ENCODE results near the gene CALHM6.

DNA sequence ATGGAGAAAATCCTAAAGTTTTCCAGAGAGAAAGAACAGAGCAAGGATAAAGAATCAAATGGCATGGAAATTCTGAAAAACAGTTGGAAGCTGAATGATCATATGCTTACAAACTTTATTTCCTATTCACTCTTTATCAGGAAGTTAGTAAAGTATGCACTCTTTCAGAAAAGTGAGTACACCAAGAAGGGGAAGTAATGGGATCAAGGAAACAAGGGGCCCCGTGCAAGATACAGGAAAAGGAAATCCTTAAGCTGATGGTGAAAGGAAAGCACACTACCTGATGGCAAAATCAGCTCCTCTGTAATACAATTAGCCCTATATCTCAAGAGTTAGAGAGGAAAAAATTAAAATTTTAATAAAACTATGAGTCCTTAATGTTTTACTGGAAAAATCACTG lies 14.0 kb downstream of the CALHM6 start:
- TF ChIP-seq, protein P1, sequence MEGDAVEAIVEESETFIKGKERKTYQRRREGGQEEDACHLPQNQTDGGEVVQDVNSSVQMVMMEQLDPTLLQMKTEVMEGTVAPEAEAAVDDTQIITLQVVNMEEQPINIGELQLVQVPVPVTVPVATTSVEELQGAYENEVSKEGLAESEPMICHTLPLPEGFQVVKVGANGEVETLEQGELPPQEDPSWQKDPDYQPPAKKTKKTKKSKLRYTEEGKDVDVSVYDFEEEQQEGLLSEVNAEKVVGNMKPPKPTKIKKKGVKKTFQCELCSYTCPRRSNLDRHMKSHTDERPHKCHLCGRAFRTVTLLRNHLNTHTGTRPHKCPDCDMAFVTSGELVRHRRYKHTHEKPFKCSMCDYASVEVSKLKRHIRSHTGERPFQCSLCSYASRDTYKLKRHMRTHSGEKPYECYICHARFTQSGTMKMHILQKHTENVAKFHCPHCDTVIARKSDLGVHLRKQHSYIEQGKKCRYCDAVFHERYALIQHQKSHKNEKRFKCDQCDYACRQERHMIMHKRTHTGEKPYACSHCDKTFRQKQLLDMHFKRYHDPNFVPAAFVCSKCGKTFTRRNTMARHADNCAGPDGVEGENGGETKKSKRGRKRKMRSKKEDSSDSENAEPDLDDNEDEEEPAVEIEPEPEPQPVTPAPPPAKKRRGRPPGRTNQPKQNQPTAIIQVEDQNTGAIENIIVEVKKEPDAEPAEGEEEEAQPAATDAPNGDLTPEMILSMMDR (IDR thresholded peaks at IDR 0.05): no peak
- TF ChIP-seq POLR2AphosphoS5 (IDR thresholded peaks at IDR 0.05): no peak
- no peak for TF ChIP-seq POLR2A (IDR thresholded peaks at IDR 0.05; ENCODE audit: low read depth)
- no peak for TF ChIP-seq EP300 (IDR thresholded peaks at IDR 0.05)
